HG03558 (cell line): Measurements from ENCODE around the gene DSCAML1.
"Not testable (repeated sequence)": the region's sequence is repeated elsewhere in the genome, so short reads cannot be mapped to it uniquely, and the experiment has no call there.

Source experiments
- ATAC-seq: cut with Tn5 transposase; IDR thresholded peaks from one replicate; pipeline ENCODE4 v1.9.1; 2021; ENCODE audit warnings: moderate number of reproducible peaks; ENCODE audit not compliant: unreplicated experiment; ENCODE audit errors: extremely low read depth

The DSCAML1 gene

DNA sequence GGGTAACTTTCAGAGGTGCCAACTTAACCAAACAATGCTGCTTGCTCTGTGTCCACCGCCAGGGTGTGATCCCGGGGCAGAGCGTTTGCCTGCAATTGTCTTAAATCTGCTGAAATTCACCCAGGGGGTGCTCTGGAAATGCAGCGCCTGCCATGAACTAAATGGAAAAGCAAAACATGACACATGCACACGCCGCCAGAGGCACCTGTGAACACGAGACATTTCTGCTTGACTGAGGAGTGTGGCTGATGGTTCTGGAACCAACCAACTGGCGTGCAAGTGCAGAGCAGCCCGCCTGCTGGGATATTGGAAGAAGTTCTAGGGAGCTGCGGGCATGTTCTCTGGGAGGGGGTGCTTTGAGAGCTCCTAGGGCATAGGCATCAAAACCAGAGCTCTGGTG is 30.4 kb downstream of the DSCAML1 start:
- no peak for ATAC-seq

DNA sequence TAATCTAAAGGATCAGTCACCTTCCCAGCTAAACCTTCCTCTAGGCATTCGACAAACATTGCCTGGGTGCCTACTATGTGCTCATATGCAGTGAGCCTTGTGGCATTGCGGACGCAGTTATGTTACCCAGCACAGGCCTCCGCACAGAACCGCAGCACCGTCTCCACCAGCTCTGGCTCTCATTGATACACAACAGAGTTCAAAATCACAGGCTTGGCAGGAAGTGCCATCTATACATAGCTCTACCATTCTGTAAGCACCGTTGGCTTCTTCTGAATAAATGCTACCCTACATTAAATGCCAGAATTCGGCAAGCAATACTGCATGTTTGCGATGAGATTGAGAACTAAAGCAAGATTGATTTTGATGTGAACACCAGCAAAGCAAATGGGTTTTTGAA is 31.0 kb downstream of the DSCAML1 start:
- ATAC-seq, result no peak

DNA sequence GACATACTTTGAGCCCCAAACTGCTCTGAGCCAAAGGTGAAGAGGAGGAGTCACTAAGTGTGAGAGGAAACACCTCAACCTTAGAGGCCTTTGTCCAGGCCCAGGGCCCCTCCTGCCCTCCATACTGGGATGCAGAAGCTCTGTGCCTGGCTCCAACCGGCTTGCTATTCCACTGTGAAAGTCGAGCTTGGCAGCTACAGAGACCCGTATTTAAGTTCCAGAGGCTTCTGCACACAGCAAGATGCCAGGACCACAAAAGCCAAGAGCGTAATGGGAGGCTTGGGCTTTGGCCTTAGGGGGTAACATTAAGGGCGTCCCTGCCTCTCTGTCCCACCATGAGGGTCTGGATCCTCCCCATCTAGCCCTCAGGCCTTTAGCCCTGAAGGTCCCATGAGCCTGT is 31.9 kb downstream of the DSCAML1 start:
- ATAC-seq, result no peak

DNA sequence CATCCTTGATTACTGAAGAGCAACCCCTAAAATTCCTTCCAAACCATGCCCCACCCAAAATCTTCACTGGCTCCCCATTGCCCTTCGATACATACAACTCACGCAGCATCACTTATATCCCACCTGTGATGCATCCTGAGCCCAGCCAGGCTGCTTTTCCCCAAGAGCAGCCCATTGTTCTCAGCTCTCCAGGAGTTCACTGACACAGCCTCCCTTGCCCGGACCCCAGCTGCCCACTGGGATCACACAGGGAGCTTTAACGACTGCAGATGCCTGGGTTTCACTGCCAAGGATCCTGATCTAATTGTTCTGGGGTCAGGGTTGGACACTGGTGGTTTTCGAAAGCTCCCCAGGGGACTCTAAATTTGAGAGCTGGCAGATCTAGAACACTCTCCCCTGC is 33.6 kb downstream of the DSCAML1 start:
- not testable (repeated sequence) for ATAC-seq

DNA sequence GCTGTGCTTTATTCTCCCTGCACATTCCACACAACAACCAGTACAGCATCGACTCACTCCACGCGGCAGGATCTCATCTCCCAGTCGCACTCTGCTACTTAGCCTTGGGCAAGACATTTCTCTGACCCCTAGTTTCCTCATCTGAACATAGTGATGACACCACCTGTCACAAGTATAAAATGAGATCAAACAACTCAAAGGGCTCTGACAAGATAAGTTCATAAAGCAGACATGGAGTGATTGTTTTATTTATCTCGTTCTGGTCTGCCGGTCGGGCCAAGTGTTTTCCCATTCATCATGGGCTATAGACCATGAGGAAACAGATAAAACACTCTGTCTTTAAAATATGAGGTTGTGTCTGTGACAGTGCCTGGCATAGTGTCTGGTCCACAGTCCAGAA is 35.0 kb downstream of the DSCAML1 start:
- no peak for ATAC-seq

- ATAC-seq, result no peak
These were observed 37.7 kb downstream of the DSCAML1 start for GRCh38 chr11:117759305-117759704.

DNA sequence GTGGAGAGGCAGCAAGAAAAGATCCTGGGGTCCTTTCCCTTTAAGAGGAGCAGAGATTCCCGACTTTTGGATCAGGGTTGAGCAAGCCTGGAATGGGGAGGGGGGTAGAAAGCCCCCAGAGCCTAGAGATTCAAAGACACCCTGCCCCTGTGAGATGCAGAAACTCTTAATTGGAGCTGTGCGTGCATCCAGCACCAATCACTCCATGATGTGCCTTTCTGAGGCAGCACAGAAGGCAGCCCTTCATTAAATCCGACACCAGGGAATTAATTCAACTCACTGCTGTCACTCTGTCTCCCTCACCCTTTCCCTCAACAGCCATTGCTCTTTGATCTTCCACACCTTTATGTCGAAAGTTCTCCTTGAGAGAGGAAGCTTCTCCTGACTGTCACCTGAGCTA is 43.0 kb downstream of the DSCAML1 start:
- ATAC-seq, result no peak

DNA sequence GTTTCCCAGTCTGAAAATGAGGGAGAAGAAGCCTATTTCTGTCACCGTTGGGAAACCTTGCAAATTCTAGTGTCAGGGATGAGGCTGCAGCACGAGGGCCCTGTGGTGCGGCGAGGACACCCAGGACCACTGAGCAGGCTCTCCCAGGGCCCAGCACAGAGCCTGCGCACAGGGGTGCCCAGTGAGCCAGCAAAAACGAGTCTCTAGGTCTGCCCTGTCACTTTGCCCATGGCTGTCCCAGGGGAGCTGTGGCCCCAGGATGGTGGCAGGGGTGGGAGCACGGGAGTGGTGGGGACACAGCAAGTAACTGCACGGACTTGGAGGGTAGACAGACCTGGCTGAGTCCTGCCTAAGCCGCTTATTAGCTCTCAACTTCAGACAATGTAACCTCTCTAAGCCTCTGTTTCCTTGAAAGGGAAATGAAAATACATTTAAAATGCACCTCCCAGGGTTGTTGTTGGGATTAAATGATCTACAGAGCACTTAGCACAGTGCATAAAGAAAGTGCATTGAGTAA is 44.2 kb downstream of the DSCAML1 start:
- ATAC-seq, result no peak

DNA sequence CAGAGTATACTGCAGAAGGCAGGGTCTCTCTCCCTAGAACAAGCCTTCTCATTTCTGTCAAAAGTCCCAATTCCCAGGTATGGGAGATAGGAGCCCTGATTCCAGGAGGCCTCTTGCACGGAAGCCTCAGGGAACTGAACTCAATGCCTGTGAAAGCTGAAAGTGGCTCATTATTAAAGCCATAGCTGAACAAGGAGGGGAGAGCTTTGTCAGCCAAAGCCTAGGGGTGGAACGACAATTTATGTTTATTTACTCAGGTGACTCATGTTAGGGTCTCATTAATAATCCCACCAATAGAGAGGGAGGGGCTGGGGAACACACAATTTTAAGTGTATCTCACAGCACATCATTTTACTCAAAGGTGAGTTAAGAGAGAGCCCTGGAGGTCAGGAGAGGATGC is 44.9 kb downstream of the DSCAML1 start:
- ATAC-seq, result no peak

DNA sequence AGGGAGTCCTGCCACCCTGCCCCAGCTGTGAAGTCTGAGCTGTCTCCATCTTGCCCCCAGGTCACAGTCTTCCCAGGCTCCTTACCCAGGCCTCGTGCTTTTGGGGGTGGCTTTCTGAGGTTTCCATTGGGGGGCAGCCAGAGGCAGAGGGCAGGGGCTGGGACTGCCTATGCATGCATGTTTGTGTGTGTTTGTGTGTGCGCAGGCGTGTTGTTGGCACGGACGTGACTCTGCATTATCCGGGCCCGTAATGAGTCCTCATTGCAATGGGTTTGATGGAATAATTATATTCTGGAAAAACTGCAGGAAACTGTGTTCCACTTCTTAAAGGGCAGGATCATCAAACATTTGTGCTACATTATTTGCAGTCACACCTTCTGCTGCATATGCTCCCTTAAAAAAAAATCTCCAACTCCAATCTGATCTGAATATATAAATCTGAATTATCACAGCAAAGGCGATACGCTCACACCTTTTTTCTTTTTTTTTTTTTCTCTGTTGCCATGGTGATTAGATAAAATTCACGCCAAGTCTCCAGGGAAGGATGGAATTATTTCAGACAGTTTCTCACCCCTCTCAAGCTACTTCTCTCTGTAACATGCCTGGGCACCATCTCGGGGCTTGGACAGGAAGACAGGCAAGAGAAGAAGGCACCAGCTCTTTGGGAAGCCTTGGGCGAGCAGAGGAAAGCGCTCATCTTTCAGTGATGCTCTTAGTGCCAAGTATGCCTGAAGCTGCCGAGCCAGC is 45.9 kb downstream of the DSCAML1 start:
- no peak for ATAC-seq

DNA sequence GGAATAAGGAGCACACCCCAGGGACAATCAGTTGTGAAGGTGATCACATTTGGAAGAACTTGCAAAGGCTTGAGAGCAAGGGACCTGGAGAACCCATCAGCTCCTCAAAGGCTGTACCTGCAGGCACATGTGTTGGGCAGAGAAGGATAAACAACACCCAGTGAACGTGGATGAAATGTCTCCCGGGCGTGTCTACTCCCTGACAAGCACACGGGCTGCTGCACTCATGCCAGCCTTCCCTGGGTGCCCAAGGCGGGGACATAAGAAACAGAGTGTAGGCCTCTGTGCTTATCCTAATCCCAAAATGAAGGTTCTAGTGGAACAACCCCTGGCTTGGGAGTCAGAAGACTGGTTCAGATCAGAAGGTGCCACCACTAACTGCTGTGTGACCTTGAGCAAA is 46.7 kb downstream of the DSCAML1 start:
- ATAC-seq, result no peak

- no peak for ATAC-seq
These were observed 47.5 kb downstream of the DSCAML1 start for GRCh38 chr11:117749541-117749910.

- no peak for ATAC-seq
These were observed 48.1 kb downstream of the DSCAML1 start for GRCh38 chr11:117748771-117749540.

- ATAC-seq, result no peak
These were observed 49.1 kb downstream of the DSCAML1 start for GRCh38 chr11:117747892-117748291.

DNA sequence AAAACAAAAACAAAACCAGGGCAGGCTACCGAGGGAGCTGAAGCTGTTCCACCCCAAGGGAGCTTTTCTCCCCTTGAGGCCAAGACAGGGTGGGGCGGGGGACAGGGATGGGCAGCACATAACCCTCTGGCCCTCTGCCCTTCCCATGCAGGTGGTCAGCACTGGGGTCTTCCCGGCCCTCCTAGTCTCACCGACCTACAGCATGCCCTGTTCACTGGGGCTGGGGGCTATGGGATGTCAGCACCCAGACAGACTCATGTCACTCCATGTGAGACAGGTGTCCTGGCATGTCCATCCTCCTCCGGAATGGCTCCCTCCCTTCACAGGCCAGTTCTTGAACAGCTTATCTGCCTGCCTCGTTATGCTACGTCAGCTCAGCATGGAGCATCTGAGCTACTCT is 51.7 kb downstream of the DSCAML1 start:
- ATAC-seq, result no peak

DNA sequence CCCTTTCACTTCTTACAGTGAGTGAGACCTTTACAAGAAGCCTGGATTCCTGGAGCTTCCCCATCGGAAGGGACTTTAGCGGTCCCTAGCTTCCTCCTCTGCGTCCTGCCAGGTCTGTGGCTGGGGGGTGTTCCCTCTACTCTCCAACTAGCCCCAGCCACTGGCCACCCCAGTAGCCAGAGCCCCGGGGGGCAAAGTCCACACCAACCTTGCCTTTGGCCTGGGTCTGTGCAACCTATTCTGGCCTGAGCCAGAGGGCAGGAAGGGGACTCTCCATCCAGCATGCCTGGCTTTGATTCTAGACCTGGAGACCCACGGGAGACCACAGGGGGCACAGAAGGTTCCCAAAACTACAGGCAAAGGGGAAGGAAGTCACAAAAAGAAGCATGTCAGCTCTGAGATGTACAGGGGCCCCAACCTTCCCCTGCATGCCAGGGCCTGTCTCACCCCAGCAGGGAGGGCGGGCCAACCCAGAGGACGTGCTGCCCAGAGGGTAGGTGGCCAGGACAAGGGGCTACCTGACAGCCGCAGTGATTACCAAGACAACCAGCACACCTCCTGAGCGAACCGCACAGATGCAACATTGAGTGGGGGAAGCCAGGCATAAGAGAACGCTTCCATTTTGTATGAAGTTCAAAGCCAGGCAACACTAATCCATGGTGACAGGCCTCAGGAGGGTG is 52.4 kb downstream of the DSCAML1 start:
- ATAC-seq, result no peak

DNA sequence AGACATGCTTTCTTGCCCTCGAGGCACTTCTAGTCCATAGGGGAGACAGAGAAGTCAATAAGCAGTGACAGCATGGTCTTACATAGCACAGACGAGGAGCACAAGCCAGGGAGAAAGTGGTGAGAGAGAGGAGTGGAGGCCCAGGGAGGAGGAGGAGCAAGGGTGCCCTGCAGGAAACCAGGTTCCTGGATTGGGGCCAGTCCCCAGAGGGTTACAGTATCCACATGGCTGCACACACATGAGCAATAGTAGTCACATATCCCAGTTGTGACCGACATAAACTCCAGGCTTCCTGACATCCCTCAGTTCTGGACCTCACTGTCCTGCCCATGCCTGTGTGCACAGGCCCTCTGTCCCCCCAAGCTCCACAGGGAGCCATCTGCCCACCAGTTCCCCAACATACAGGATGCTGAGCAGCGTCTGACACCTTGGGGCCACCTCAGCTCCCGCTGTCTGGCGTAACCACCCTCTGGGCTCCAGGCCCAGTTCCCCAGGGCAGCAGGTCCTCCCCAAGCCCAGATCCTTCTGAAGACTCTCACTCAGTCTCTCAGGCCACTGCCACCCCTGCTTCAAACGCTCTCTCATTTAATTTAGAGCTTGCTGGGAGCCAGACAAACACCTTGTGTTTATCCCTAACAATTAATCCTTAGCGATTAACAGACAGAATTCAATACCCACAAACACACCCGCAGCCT is 53.7 kb downstream of the DSCAML1 start:
- ATAC-seq, result no peak

DNA sequence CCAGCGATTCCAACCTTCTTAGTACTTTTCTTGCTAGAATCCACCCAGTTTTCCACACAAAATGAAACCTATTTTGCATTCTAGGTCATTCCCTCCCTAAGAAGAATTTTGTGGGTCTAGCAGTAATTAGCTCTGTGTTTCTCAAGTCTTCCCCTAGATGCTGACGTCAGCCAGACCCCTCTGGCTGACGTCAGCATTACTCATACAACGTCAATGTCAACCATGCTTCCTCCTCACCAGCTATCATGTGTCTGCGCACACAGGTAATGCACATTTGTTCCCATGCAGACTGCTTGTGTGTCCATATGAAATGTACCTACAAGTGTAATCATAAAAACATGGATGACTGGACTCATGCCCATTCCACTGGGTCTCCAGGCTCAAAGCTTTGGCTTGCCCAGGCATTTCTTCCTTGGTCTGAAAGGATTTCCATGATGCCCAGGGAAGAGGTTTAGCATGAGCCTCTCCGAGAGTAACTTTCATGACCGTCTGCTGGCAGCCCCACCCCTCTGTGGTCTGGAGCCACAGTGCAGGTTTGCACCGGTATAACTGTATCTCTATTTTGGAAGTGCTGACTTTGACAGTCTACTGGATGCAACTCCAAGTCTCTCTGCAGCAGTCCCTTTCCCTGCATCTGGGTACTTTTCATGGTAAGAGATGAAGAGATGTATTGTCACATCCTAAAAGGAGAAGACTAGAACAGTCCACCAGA is 58.6 kb downstream of the DSCAML1 start:
- ATAC-seq, result no peak

- no peak for ATAC-seq
These were observed 61.6 kb downstream of the DSCAML1 start for GRCh38 chr11:117735350-117735977.
